HepG2 (cell line): ENCODE measurements around the gene LITAF. TPM values are rescaled to one million over a fixed set of nuclear protein-coding genes. Genes with fewer than 3 reads are reported as not detected.

ENCODE experiments used
- GATAD2A ChIP-seq: IDR thresholded peaks from 2 replicates; pipeline ENCODE4 v1.6.1; 2016
- HIVEP1 ChIP-seq: sonication (generic); formaldehyde crosslinking; IDR thresholded peaks from 2 replicates; pipeline ENCODE4 v1.4.0; 2020; ENCODE audit warnings: mild to moderate bottlenecking, missing genetic modification reagents
- KDM5B ChIP-seq: sonication (generic); formaldehyde crosslinking; IDR thresholded peaks from 2 replicates; pipeline ENCODE4 v1.4.0; 2020; ENCODE audit warnings: missing genetic modification reagents, mild to moderate bottlenecking, borderline replicate concordance
- POLR2G ChIP-seq: fragments of 200-400 bp; formaldehyde crosslinking; IDR thresholded peaks from 2 replicates; pipeline ENCODE4 v1.6.1; 2018; ENCODE audit warnings: mild to moderate bottlenecking, low read depth, low read length, moderate library complexity
- RARG ChIP-seq: sonication (generic); formaldehyde crosslinking; IDR thresholded peaks from 2 replicates; pipeline ENCODE4 v1.4.0; 2020; ENCODE audit warnings: low read depth, mild to moderate bottlenecking, missing genetic modification reagents
- SRSF1 ChIP-seq: fragments of 200-400 bp; formaldehyde crosslinking; optimal IDR thresholded peaks from 2 replicates; pipeline ENCODE3; 2017; ENCODE audit warnings: mild to moderate bottlenecking, low read depth, low read length, moderate library complexity
- TP53 ChIP-seq: sonication (generic); formaldehyde crosslinking; conservative IDR thresholded peaks from 2 replicates; pipeline ENCODE4 v1.4.0; 2020; ENCODE audit warnings: missing genetic modification reagents
- ZFP36 ChIP-seq: fragments of 150-350 bp; IDR thresholded peaks from 2 replicates; pipeline ENCODE4 v1.6.1; 2018; ENCODE audit warnings: borderline replicate concordance, low read length, low read depth; ENCODE audit not compliant: partially characterized antibody
- ZNF407 ChIP-seq: sonication (generic); formaldehyde crosslinking; IDR thresholded peaks from one replicate; pipeline ENCODE4 v1.5.1; 2020; ENCODE audit warnings: mild to moderate bottlenecking, missing genetic modification reagents; ENCODE audit errors: not compliant biosample characterization
- polyA plus RNA-seq, 8 experiments: library from polyadenylated mRNA; depleted of rRNA in 3 of 8; stranded (reverse) in 7 of 8; unstranded in 1 of 8; fragments of >200 nt; fragmentation: Illumina TruSeq in 4 of 8; extraction: Trizol in 4 of 8; gene quantifications; 2 replicates each; pipeline versions ENCODE4 v1.2.1 to v1.2.3, GENCODE V29; 2011 to 2016; ENCODE audit warnings: low read depth in 4 of 8, missing spikeins in 1 of 8, mixed read lengths in 1 of 8; ENCODE audit not compliant: insufficient read depth in 1 of 8
- total RNA-seq, 5 experiments: library from RNA; depleted of rRNA; stranded (reverse); fragments of >200 nt; fragmentation: Illumina TruSeq; extraction: Trizol; gene quantifications; 2 replicates each; pipeline ENCODE4 v1.2.3, GENCODE V29; 2016; ENCODE audit warnings: low read depth in 1 of 5
- TF ChIP-seq, protein P1 (sequence below): sonication (generic); formaldehyde crosslinking; IDR thresholded peaks from 2 replicates; pipeline ENCODE4 v1.5.0; 2020; ENCODE audit warnings: mild to moderate bottlenecking, low read depth, missing genetic modification reagents, borderline replicate concordance
- TF ChIP-seq, protein P2 (sequence below): sonication (generic); formaldehyde crosslinking; IDR thresholded peaks from 2 replicates; pipeline ENCODE4 v1.8.0; 2022; ENCODE audit warnings: mild to moderate bottlenecking, missing genetic modification reagents, moderate library complexity
- TF ChIP-seq, protein P3 (sequence below): sonication (generic); formaldehyde crosslinking; IDR thresholded peaks from 2 replicates; pipeline ENCODE4 v1.4.0; 2020; ENCODE audit warnings: missing genetic modification reagents, mild to moderate bottlenecking, borderline replicate concordance

The LITAF gene
- total and polyA plus RNA-seq, 2 of the 13 experiments (the other 11 are each of a cell fraction or from before 2014, with no cell fraction given): 80.1 to 141 TPM

- TF ChIP-seq ZNF407 (no peak), SRSF1 (no peak), GATAD2A (peak; percentile 79), KDM5B (peak; percentile 68; the same call in 1 of the 2 replicates), HIVEP1 (CRISPR knock-in tag) (0 out of 2 replicates have a peak, but pooled peaks have one; percentile 72), RARG (CRISPR knock-in tag) (no peak), TP53 (CRISPR knock-in tag) (0 out of 2 replicates have a peak, but pooled peaks have one; percentile 0), ZFP36 (peak; percentile 97), POLR2G (peak; percentile 51)
- TF ChIP-seq, protein P1, sequence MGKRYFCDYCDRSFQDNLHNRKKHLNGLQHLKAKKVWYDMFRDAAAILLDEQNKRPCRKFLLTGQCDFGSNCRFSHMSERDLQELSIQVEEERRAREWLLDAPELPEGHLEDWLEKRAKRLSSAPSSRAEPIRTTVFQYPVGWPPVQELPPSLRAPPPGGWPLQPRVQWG (CRISPR knock-in tag): no peak
- TF ChIP-seq, protein P2, sequence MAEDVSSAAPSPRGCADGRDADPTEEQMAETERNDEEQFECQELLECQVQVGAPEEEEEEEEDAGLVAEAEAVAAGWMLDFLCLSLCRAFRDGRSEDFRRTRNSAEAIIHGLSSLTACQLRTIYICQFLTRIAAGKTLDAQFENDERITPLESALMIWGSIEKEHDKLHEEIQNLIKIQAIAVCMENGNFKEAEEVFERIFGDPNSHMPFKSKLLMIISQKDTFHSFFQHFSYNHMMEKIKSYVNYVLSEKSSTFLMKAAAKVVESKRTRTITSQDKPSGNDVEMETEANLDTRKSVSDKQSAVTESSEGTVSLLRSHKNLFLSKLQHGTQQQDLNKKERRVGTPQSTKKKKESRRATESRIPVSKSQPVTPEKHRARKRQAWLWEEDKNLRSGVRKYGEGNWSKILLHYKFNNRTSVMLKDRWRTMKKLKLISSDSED (CRISPR knock-in tag): no peak
- TF ChIP-seq, protein P3, sequence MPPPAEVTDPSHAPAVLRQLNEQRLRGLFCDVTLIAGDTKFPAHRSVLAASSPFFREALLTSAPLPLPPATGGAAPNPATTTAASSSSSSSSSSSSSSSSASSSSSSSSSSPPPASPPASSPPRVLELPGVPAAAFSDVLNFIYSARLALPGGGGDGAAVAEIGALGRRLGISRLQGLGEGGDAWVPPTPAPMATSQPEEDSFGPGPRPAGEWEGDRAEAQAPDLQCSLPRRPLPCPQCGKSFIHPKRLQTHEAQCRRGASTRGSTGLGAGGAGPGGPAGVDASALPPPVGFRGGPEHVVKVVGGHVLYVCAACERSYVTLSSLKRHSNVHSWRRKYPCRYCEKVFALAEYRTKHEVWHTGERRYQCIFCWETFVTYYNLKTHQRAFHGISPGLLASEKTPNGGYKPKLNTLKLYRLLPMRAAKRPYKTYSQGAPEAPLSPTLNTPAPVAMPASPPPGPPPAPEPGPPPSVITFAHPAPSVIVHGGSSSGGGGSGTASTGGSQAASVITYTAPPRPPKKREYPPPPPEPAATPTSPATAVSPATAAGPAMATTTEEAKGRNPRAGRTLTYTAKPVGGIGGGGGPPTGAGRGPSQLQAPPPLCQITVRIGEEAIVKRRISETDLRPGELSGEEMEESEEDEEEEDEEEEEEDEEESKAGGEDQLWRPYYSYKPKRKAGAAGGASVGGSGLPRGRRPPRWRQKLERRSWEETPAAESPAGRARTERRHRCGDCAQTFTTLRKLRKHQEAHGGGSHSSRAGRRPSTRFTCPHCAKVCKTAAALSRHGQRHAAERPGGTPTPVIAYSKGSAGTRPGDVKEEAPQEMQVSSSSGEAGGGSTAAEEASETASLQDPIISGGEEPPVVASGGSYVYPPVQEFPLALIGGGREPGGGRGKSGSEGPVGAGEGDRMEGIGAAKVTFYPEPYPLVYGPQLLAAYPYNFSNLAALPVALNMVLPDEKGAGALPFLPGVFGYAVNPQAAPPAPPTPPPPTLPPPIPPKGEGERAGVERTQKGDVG (CRISPR knock-in tag): no peak
These were observed 26.9 kb upstream of the LITAF start (continued) for GRCh38 chr16:11613381-11614303.
